HG03521 (cell line): ENCODE results near the gene SMG6.

ENCODE experiments used
- ATAC-seq: cut with Tn5 transposase; IDR thresholded peaks from one replicate; pipeline ENCODE4 v1.9.1; 2021; ENCODE audit warnings: mild to moderate bottlenecking, moderate library complexity; ENCODE audit not compliant: unreplicated experiment

The SMG6 gene

DNA sequence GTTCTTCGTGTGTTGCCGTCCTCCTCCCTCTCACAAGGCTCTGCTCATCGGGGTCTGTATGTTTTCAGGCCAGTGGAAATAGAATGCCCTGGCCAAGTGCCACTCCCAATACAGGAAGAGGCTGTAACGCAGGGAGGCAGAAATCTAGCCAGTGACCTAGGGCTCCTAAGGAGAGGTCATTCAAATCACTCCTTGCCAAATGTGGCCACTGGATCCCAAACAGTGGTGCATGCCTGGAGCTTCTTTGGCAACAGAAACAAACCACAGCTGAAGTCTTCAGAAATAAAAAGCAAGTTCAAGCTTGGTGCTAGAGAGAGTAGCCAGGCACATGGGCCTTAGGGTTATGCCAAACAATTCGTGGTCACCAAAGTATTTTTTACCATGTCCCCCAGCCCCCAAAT lies 66.1 kb downstream of the SMG6 start:
- ATAC-seq, result no peak

DNA sequence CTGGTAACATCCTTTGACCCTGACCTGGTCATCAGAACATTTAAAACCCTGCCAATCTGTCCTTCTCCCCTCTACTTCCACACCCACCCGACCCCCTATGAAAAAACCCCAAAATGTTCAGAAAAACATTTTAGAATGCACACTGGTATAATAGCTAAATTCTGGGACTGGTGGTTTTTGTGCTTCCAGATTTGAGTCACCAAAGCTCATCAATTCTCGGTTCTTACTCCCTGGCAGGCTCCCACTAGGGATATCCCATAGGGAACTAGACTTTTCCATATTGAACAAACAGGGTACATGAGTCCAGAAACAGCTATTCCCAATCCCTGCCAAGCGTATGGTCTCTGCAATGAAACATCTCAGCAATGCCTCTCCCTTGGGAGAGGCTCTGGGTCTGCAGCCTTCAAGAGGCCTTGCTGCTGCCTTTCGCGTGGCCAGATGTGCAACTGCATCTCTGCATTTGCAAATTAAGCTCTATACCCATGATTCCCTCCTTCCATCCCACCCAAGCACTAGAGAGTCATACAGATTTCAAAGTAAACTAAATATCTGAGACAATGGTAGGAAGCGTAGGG lies 67.7 kb downstream of the SMG6 start:
- ATAC-seq, result no peak

DNA sequence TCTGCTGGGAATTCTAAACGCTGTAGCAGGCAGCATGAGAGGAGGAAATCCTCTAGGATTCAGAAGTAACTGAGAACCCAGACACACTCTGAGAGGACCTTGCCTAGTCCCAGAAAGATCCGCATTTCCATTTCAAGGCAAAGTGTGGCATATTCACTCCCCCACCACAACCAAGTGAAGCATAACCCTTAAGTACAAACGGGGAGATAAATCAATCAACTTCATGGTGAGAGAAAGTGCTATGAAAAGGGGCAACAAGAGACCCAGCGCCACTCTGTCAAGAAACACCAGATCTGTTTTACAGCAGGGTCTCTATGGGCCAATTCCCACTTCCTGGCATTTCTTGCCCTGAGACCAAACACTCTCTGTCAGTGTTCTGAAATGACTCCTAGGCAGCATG lies 68.3 kb downstream of the SMG6 start:
- no peak for ATAC-seq

DNA sequence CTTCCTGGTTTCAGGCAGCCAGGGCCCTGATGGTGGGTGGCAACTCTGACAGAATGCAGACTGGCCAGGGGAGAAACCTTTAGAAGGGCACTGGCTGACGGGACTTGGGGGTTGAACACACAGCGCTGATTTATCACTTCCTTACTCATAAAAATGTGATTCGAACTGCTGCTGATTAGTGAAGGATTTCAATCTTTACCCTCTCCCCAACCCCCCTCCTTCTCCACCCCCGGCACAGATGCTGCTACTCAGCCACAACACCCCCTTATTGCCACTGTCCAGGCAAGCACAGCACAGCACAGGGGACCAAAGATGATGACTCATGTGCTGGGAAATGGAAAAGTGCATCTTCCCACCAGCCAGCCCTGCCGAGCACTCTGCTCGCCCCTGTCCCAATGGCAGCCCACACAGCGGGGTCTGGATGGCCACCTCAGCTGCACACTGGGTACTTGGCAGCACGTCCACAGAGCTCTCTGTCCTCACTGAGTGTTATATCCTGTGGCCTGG lies 70.1 kb downstream of the SMG6 start:
- ATAC-seq, result no peak

DNA sequence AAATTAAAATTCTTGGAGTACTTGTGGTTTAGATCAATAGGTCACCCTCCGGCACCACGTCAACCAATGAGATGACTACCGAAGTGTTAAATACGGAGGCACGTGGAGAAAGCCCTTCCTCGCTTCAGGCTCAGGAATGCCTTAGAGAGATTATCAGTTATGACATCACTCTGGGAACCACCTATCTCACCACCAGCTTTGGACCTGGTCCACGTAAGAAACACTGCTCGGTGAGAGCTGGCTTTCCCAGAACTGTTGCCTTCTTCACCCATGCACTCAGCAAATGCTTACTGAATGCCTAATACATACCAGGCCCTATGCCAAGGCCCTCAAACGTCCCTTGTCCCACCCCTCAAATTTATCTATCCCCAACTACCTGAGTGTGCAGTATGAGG lies 71.3 kb downstream of the SMG6 start:
- ATAC-seq, result no peak

DNA sequence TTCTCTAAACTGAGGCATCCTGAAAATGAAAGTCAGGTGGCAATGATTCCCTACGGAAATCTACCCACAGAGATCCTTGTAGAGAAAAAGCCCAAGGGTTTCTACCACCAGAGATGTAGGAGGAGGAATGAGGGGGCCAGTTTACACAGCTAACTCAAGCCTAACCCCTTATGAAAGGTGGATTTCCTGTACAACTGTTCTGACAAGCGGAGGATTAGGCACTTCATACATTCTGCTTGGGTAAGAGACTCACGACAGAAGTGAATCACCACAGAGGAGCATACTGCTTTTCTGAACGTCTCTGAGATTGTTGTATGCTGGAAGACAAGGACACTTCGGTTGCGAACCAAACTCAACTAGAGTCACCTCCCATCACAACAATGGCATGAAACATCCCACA lies 72.7 kb downstream of the SMG6 start:
- no peak for ATAC-seq

DNA sequence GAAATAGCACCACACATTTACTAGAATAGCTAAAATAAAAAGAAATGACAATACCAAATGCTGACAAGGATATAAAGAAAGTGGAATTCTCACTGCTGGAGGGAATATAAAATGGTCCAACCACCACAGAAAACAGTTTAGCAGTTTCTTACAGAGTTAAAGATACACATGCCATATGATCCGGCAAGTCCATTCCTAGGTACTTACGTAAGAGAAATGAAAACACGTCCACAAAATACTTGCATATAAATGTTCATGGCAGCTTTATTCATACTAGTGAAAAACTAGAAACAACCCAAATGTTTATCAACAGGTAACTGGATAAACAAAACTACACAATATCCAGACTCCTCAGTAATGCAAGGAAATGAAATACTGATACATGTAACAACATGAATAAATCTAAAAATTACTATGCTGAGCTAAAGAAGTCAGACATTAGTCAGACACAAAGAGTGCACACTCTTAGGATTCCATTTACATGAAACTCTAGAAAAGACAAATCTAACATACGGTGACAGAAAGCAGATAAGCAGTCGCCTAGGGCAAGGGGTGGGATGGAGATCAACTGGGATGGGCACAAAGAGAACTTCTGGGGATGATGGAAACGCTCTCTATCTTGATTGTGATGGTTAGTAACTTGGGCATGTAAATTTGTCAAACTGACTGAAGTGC lies 76.4 kb downstream of the SMG6 start:
- no peak for ATAC-seq

DNA sequence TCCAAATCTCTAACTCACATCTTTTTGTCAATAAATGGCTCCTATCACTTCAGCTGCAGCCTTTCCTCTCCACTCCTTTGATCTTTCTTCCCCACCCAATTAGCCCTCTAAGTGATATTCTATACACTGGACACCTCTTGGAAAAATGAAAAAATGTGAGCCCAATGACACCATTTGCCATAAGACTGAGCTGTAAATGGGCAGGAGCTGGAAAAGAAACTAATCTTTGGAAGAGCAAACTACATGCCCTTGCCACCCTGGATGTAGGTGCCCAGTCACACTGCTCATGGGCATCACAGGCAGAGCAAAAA lies 80.0 kb downstream of the SMG6 start:
- ATAC-seq, result no peak

DNA sequence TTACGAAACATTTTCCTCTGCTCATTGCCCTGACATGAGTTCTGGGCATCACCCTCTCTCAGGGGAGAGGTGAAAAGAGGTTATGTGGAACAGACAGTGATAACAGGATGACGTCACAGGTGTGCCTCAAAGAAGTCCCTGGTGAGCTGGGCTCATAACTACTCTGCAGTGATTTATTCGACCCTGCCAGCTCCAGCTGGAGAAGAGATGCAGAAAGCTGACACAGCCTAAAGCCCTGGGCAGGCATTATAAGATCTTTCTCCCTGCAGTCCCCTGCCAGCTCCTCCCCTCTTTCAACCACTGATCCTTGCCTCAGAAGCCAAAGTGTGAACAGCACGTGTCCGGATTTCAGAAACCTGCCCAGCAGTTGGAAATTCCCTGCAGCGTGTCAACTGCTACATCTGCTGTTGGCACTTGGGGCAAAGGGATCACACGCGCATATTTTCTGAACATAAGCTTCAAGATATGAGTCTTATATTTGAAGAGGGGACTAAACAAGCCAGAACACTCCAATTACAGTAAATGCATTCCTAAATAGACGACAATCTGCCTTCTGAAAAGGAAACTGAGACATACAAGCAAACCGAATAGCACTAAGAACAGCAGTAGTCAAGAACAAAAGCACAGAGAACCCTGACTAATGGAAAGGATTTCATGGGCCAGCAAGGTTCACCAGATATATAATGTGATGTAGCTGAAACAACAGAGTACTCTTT lies 80.5 kb downstream of the SMG6 start:
- ATAC-seq, result no peak

DNA sequence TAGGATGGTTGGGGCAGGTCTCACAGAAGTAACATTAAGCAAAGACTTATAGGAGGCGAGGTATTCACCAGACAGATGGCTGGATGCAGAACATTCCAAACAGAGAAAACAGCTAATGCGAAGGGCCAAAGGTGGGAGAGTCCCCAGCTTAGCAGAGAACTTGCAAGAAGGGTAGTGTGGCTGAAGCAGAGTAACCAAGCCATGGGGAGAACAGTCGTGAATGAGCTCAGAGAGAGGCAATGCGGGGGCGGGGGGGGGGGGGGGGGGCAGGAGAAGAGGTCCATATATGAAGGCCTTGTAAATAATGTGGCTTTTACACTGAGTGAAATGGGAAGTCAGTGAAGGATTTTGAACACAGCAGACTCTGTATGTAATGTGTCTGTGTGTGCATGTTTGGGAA lies 81.3 kb downstream of the SMG6 start:
- no peak for ATAC-seq

DNA sequence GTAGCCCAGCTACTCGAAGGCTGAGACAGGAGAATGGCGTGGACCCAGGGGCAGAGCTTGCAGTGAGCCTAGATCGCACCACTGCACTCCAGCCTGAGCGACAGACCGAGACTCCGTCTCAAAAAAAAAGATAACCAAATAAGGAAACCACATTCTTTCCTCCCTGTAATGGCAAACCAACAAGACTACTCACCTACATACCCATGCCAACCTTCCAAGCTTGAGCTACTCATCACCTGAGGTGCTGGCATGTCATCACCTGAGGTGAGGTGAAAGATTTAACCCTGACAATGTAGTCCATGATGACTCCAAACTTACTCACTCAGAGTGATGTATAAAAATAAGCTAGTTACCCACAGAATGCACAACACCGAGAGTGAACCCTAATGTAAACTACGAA lies 85.2 kb downstream of the SMG6 start:
- no peak for ATAC-seq

DNA sequence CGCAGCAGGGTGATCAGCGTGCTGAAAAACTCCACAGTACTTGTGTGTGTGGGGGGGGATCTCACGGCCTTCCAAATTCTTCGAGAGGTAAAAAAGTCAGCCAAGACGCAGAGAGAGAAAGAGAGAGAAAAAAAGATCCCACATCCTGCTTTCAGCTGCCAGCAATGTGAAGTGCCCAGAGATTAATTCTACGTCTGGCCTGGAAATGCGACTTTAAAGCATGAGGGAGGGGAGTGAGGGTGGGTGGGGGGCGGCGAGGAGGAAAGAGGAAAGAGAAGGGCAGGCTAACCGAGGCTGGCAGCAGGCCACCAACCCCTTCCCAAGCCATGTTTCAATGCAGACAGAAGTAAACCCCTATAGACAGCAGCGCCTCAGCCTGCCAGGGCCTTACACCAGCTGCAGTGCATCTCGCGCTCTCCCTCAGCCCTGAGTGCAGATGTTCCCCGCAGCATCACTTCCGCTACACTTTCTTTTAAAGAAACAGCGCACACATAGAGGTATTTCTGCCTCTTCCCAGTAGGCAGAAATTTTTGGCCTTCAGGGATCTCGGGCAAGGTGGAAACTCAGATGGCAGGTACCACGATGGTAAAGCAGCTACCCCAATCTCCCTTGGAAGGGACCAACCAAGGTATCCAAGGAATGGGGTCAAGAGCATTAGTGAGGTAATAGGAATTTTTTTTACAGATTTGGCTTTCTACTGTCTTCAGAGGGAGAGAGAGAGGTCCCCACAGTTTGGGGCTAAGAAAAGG lies 87.8 kb downstream of the SMG6 start:
- peak; percentile 78 for ATAC-seq

DNA sequence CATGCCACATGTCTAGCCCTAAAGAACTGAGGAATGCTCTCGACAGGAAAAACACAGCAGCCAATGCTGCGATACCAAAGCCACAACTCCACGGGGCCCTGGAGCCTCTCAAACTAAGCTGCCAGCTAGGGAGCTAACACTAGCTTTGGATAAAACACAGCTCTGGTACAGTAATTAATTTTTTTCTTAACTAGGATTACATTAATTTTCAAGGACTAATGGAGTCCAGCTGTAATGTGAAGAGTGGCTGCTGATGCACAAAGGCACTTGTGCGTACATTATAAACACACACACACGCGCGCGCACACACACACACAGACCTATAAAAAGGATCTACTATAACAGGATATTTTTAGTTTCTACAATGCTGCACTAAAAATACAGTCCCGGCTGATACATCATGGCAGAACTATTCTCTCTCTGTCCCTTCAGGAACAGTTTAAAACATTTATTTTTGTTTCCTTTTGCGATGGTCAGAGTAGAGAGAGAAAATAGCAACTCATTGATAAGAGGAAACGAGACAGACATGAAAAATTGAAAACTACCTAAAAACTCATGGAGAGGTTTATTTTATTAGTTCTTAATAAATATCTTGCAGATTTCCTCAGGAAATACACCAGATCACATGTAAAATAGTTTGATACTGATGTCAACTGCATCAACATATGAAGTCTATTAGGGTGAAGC lies 88.5 kb downstream of the SMG6 start:
- no peak for ATAC-seq

DNA sequence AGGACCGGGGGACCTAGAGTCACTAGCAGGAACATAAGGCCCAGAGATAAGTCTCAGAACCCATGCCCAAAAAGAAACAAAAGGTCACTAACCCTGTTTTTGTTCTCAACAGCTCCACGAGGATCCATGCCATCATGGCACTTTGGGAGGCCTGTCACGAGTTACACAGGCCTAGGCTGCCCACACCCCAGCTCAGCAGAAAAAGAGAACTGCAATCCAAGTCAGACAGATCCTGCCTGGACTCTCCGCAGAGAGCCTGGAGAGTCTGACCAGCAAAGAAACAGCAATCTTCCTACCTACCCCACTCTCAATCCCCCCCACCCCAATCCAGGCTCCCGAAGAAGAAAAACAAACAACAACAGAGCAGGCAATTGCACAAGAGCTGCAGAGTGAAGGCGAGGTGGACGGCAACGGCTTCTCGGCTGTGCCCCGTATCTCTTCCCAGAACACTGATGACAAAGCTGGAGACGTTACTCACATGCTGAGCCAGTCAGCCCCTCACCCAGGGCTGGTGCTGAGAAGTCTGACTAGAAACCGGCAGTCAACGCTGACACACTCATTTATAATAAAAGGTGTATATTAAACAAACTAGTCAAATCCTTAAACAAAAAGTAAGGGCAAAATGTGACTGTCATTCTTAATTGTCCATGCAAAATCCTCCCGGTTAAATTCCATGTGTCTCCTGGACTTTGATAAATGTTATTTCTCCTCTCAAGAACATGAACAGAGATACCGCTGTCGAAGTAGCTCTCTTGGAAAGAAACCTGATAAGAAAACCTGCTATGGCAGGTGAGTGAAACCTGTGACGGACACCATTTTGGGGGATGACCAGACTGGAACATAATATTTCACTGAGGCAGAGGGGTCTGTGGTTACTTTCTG lies 89.3 kb downstream of the SMG6 start:
- no peak for ATAC-seq

DNA sequence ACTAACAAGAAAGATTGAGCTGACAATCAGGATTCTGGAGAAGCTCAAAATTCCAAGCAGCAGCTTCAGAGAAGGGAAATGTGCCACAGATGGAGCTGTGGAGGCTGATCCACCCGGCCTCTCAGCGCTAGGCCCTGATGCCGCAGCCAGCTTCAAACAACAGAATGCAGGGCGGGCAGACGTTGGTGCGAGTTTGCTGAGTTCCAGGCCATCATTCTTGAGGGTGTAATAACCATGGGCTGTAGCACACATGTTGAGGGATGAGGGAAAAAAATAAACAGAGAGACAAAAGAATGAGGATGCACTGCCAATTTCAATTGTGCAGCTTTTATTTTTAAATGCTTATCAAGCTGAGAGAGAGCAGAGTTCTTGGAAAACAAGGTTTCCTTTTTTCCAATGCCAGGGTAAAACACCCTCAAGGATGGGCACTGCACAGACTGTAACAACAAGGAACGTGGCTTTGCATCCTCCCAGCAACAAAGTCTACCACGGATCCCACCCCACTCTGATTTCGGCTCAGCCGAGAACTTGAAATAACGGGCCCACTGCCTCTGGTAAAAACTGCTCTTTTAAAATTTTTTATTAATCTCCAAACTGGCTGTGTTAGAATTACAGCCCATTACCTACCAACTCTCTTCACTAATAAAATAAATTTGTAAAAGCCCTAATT lies 90.2 kb downstream of the SMG6 start:
- ATAC-seq, result no peak

DNA sequence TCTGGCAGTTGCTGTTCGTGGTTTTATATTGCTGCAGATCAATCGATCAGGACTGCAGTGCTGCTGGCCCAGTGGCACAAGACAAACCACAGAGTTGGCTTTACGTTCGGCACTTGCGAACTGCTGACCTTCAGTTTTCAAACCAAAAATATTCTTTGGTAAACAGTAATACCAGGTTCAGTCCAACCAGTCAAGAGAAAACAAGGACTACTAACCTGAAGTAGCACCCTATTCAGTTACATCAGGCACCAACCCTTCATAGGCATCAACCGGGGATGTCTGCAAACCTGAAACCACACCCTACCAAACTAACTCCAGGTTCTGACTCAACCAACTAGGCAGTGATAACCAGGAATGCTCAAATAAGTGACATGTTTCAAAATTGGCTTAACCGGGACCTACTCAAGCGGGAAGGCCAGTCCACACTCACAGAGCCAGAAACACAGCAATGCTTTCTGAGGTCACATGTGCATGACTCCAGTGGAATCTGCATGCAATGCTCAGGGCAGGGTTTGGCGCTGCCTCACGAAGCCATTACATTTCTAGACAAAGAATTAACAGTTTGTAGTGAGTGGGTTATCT lies 91.1 kb downstream of the SMG6 start:
- ATAC-seq, result no peak

DNA sequence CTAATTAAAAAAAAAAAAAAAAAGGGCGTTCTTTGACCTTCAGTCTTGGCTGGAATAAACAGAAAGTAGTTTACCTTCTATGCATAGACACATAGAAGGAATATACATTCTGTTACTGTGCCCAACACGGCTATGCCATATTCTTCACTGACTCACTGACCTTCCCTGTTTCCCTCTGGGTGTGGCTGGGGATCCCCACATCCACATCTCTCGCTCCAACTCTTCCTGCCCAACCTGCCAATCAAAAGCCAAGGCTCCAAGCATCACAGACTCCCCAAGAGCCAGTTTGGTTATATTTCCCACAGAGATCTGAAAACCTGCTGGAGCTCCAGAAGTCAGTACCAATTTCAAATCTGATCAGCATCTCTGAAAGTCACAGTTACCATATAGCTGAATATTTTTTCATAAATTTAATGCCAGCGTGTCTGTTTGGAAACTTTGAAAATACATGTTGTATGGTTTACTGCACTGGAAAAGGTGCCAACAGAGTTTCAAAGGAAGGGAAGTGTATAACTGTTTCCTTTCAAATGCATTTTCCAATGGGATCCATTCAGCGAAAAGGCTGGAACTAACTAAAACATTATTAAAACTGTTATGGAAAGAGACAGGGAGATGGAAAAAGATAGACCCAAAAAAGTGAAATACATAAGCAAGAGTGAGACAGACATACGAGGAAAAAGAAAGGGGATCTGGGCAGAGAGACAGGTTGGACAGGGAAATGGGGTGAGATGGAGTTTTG lies 91.8 kb downstream of the SMG6 start:
- no peak for ATAC-seq

DNA sequence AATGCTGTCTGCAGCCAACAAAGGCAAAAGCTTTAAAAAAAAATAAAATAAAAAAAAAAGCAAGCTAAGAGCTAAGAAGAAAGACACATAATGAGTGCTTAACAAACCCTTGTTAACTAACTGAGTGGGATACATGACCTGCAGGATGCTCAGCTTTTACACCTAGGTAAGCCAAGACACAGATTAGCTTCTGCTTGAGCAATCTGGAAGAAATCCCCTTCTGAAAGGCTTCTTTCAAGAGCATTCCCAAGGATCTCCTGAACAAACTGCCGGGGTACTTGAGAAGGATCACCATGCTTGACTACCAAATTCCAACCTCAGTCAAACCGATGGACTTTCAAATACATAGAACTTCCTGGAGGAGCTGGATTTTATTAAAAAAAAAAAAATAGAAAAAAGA lies 92.9 kb downstream of the SMG6 start:
- ATAC-seq, result no peak
